Measurements from ENCODE around the gene SUPT3H. TPM values are rescaled to one million over a fixed set of nuclear protein-coding genes. Genes with fewer than 3 reads are reported as not detected.

The SUPT3H gene
- total RNA-seq, 2 experiments from 2014 or later: 10.1 to 11.6 TPM

DNA sequence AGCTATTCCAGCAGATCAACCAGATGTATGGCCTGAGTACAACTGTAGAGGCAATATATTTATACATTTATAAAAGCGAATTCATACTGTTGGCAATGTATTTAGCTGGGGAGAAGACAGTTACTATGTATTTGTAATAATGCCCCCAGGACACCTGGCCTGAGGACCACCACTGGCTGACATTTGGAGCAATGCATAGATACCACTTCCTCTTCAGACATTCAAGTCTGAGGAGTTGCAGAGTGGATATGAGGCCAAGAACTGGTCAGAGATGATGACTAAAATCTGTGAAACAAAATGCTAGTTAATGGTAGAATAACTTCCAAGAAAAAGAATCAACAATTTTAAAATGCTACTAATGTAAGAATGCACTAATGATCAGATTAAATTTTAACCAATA, 527.9 kb downstream of the SUPT3H start:
- no peak for ATAC-seq (ENCODE audit: low read depth)
- Mint-ChIP-seq H3K9me3 (peaks cover 1% of the 10 kb centered on the region), H3K36me3 (peaks cover 11% of the 10 kb centered on the region), H3K27me3 (no peaks in the 10 kb centered on the region), H3K4me1 (peaks cover 4% of the 10 kb centered on the region), H3K4me3 (no peak overlapping the region), H3K27ac (no peak overlapping the region)
- no peak for DNase-seq
- POLR2A ChIA-PET: no interaction called here

DNA sequence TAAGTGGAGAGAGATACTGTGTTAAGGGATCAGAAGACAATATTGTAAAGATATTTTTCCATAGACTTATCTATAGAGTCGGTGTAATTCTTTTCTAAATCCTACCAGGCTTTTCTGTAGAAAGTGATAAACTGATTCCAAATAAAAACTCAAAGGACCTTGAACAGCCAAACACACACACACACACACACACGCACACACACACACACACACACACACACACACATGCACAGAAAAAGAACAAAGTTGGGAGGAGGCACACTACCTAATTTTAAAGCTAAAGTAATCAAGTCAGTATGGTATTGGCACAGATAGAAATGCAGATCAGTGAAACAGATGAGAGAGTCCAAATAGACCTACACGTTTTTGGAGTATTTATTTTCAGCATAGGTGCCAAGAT, 534.0 kb downstream of the SUPT3H start:
- no peak overlapping the region for H3K27ac Mint-ChIP-seq
- H3K9me3 Mint-ChIP-seq: peaks cover 3% of the 10 kb centered on the region
- H3K36me3 Mint-ChIP-seq: peaks cover 15% of the 10 kb centered on the region
- no peak overlapping the region for H3K4me3 Mint-ChIP-seq
- POLR2A ChIA-PET: no interaction called here
- H3K27me3 Mint-ChIP-seq: no peaks in the 10 kb centered on the region
- no peak for DNase-seq
- peaks cover 2% of the 10 kb centered on the region for H3K4me1 Mint-ChIP-seq
- no peak for ATAC-seq (ENCODE audit: low read depth)

DNA sequence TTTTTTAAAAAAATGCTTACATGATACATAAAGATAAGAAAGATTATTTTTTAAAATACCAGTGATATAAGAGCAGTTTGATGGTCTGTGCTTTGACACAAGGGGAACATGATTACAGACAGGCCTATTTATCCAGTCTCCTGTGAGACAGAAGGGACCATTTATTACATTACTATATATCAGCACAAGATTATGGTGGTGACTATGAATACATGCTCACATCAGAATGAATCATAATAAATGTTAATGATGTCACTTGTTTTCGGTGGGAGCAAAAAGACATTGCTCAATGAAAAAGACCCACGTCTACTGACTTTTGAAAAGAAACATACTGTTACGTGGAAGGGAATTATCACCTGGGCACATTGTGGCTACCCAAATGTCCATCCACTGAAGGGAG, 535.1 kb downstream of the SUPT3H start:
- peaks cover 16% of the 10 kb centered on the region for H3K36me3 Mint-ChIP-seq
- POLR2A ChIA-PET: no interaction called here
- H3K27me3 Mint-ChIP-seq: no peaks in the 10 kb centered on the region
- no peak for DNase-seq
- no peak overlapping the region for H3K4me3 Mint-ChIP-seq
- ATAC-seq (ENCODE audit: low read depth): no peak
- peaks cover 5% of the 10 kb centered on the region for H3K4me1 Mint-ChIP-seq
- H3K9me3 Mint-ChIP-seq: peaks cover 6% of the 10 kb centered on the region
- no peak overlapping the region for H3K27ac Mint-ChIP-seq

- POLR2A ChIA-PET: no interaction called here
- H3K27me3 Mint-ChIP-seq: no peaks in the 10 kb centered on the region
- peaks cover 5% of the 10 kb centered on the region for H3K4me1 Mint-ChIP-seq
- no peak for DNase-seq
- peaks cover 6% of the 10 kb centered on the region for H3K9me3 Mint-ChIP-seq
- no peak for ATAC-seq (ENCODE audit: low read depth)
- H3K4me3 Mint-ChIP-seq: no peak overlapping the region
- H3K27ac Mint-ChIP-seq: no peak overlapping the region
- H3K36me3 Mint-ChIP-seq: peaks cover 15% of the 10 kb centered on the region
These were observed 535.9 kb downstream of the SUPT3H start for GRCh38 chr6:44841829-44842228.

GRCh38 chr6:44837741-44838140, 540.0 kb downstream of the SUPT3H start:
- Mint-ChIP-seq H3K27ac (no peak overlapping the region), H3K4me3 (no peak overlapping the region), H3K27me3 (no peaks in the 10 kb centered on the region), H3K9me3 (peaks cover 6% of the 10 kb centered on the region), H3K36me3 (peaks cover 15% of the 10 kb centered on the region), H3K4me1 (peaks cover 11% of the 10 kb centered on the region)
- DNase-seq: no peak
- no peak for ATAC-seq (ENCODE audit: low read depth)
- POLR2A ChIA-PET: no interaction called here

DNA sequence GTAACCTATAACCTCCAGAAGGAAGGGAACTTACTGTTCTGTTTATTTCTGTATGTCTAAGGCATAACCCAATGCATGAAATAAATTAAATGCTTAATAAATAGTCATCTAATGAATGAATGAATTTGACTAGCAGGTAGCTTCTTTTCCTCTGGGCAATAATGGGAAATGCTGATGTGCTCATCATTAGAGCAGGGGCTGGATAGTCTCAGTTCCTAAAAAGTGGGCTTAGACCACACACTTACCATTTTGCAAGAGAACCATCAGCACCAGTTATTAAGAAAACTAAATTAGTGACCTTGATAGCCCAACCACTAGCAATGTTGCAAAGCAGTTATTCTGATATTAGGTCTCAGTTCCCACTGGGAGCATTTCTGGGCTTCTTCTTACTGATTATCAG, 540.5 kb downstream of the SUPT3H start:
- DNase-seq: no peak
- peaks cover 15% of the 10 kb centered on the region for H3K36me3 Mint-ChIP-seq
- no peak overlapping the region for H3K4me3 Mint-ChIP-seq
- H3K27ac Mint-ChIP-seq: no peak overlapping the region
- POLR2A ChIA-PET: no interaction called here
- H3K4me1 Mint-ChIP-seq: peaks cover 11% of the 10 kb centered on the region
- no peaks in the 10 kb centered on the region for H3K27me3 Mint-ChIP-seq
- no peak for ATAC-seq (ENCODE audit: low read depth)
- peaks cover 6% of the 10 kb centered on the region for H3K9me3 Mint-ChIP-seq

GRCh38 chr6:44833248-44833647, 544.5 kb downstream of the SUPT3H start:
- peaks cover 28% of the 10 kb centered on the region for H3K4me1 Mint-ChIP-seq
- ATAC-seq (ENCODE audit: low read depth): no peak
- H3K36me3 Mint-ChIP-seq: peaks cover 14% of the 10 kb centered on the region
- POLR2A ChIA-PET: no interaction called here
- no peak for DNase-seq
- H3K9me3 Mint-ChIP-seq: peaks cover 2% of the 10 kb centered on the region
- H3K4me3 Mint-ChIP-seq: no peak overlapping the region
- H3K27me3 Mint-ChIP-seq: no peaks in the 10 kb centered on the region
- no peak overlapping the region for H3K27ac Mint-ChIP-seq

GRCh38 chr6:44831002-44831610, 546.6 kb downstream of the SUPT3H start:
- H3K27ac Mint-ChIP-seq: no peak overlapping the region
- H3K36me3 Mint-ChIP-seq: peaks cover 14% of the 10 kb centered on the region
- H3K9me3 Mint-ChIP-seq: no peaks in the 10 kb centered on the region
- H3K4me1 Mint-ChIP-seq: peaks cover 26% of the 10 kb centered on the region
- no peaks in the 10 kb centered on the region for H3K27me3 Mint-ChIP-seq
- no peak for ATAC-seq (ENCODE audit: low read depth)
- POLR2A ChIA-PET: no interaction called here
- DNase-seq: no peak
- no peak overlapping the region for H3K4me3 Mint-ChIP-seq

DNA sequence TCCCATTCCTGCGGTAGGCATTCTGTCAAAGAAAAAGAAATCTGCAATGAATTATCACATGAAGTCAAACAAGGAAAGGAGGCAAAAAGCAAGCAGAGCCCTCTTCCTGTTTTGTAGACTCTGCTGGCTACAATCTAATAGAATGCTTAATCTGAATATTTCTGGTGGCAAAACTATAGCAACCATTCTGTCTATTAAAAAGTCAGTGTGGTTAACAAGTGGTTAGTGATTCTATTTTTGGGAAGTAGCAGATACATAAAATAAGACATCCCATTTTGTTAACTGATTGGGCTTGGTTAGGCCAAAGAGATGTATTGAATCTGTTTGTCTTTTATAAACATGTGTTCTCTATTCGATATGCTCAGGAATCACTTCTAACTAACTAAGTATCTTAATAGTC, 547.9 kb downstream of the SUPT3H start:
- H3K27me3 Mint-ChIP-seq: no peaks in the 10 kb centered on the region
- H3K36me3 Mint-ChIP-seq: peaks cover 11% of the 10 kb centered on the region
- H3K4me1 Mint-ChIP-seq: peaks cover 26% of the 10 kb centered on the region
- H3K4me3 Mint-ChIP-seq: no peak overlapping the region
- no peak for ATAC-seq (ENCODE audit: low read depth)
- no peak for DNase-seq
- H3K9me3 Mint-ChIP-seq: no peaks in the 10 kb centered on the region
- no peak overlapping the region for H3K27ac Mint-ChIP-seq
- POLR2A ChIA-PET: no interaction called here

DNA sequence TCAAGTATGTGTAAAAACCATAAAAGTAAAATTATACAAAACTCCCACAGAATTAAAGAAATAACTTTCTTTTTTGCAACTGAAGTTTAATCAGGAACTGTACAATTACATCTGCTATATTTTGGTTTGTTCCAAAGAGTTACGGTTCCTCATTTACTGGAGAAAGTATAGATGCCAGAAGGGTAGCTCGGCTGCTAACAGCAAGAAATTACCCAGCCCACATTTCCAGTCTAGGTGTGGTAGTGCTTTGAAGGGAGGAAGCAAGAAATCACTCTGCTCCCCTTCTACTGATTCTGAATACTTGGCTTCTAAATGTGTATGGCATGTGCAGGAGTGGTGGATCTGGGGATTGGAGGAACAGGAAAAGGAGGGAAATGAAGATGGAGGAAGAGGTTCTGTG, 549.0 kb downstream of the SUPT3H start:
- Mint-ChIP-seq H3K9me3 (no peaks in the 10 kb centered on the region), H3K27me3 (no peaks in the 10 kb centered on the region), H3K4me3 (peak overlapping the region; percentile 28), H3K4me1 (peaks cover 26% of the 10 kb centered on the region), H3K27ac (peak overlapping the region; percentile 39), H3K36me3 (peaks cover 17% of the 10 kb centered on the region)
- DNase-seq (no peak), ATAC-seq (ENCODE audit: low read depth) (peak; percentile 47)
- POLR2A ChIA-PET: no interaction called here

DNA sequence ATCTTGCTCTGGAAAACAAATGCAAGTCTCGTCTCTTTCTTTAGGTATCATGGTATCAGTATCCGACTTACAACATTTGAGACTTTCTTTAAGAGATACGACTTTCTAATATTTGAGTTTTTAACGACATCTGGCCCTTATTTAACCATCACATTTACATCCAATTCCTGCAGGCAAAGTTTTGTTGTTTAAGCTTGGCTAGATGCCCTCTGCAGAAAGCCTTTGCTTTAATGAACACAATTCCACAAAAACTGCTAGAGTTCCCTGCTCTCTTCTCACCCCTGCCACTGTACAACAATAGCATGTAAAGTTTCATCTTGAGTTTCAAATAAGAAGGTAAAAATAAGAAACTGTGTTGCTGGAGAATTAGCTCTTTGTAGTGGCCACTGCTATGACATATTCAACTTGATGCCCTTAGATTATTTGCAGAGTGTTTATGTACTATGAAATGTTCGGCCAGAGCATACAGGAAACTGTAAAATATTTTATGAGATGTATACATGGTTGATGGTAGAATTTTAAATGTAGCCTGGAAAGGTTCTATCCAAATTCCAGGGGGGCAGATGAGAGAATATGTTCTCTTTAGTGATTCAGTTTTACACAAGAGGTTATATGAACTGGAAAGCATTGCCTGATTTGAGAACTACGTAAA, 551.6 kb downstream of the SUPT3H start:
- H3K4me3 Mint-ChIP-seq: no peak overlapping the region
- DNase-seq (no peak), ATAC-seq (ENCODE audit: low read depth) (no peak)
- no peak overlapping the region for H3K27ac Mint-ChIP-seq
- no peaks in the 10 kb centered on the region for H3K9me3 Mint-ChIP-seq
- no peaks in the 10 kb centered on the region for H3K27me3 Mint-ChIP-seq
- peaks cover 19% of the 10 kb centered on the region for H3K36me3 Mint-ChIP-seq
- POLR2A ChIA-PET: no interaction called here
- peaks cover 21% of the 10 kb centered on the region for H3K4me1 Mint-ChIP-seq

- H3K4me1 Mint-ChIP-seq: peaks cover 19% of the 10 kb centered on the region
- no peak for ATAC-seq (ENCODE audit: low read depth)
- no peak for DNase-seq
- peaks cover 19% of the 10 kb centered on the region for H3K36me3 Mint-ChIP-seq
- no peak overlapping the region for H3K27ac Mint-ChIP-seq
- H3K27me3 Mint-ChIP-seq: no peaks in the 10 kb centered on the region
- no peak overlapping the region for H3K4me3 Mint-ChIP-seq
- H3K9me3 Mint-ChIP-seq: no peaks in the 10 kb centered on the region
- POLR2A ChIA-PET: no interaction called here
These were observed 552.5 kb downstream of the SUPT3H start for GRCh38 chr6:44825273-44825672.

DNA sequence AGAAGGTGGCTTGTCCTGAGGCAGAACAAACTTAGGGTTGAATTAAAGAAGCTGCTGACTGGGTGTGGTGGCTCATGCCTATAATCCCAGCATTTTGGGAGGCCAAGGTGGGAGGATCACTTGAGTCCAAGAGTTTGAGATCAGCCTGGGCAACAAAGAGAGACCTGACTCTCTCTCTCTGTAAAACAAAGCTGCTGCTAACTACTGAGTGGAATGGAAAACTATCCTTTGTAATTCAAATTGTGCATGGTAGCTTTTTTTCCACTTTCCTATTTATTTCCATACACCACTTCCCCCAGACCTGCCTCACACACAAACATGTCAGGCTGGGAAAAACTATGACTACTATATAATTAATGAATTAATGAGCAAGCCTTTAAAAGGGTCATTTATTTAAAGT, 553.2 kb downstream of the SUPT3H start:
- no peak overlapping the region for H3K4me3 Mint-ChIP-seq
- no peak overlapping the region for H3K27ac Mint-ChIP-seq
- ATAC-seq (ENCODE audit: low read depth) (no peak), DNase-seq (no peak)
- H3K27me3 Mint-ChIP-seq: no peaks in the 10 kb centered on the region
- POLR2A ChIA-PET: no interaction called here
- no peaks in the 10 kb centered on the region for H3K9me3 Mint-ChIP-seq
- peaks cover 19% of the 10 kb centered on the region for H3K36me3 Mint-ChIP-seq
- H3K4me1 Mint-ChIP-seq: peaks cover 13% of the 10 kb centered on the region

- POLR2A ChIA-PET: no interaction called here
- Mint-ChIP-seq H3K4me1 (peaks cover 2% of the 10 kb centered on the region), H3K9me3 (no peaks in the 10 kb centered on the region), H3K27me3 (no peaks in the 10 kb centered on the region), H3K27ac (no peak overlapping the region), H3K4me3 (no peak overlapping the region), H3K36me3 (peaks cover 26% of the 10 kb centered on the region)
- DNase-seq (no peak), ATAC-seq (ENCODE audit: low read depth) (no peak)
These were observed 557.0 kb downstream of the SUPT3H start for GRCh38 chr6:44820759-44821158.
